ENCODE data around the gene FAM200A. TPM values are rescaled to one million over a fixed set of nuclear protein-coding genes. Genes with fewer than 3 reads are reported as not detected.

The FAM200A gene
- total and polyA plus RNA-seq, 2 of the 8 experiments (the other 6 are each of a cell fraction or from before 2014, with no cell fraction given): 4.3 to 7.5 TPM

DNA sequence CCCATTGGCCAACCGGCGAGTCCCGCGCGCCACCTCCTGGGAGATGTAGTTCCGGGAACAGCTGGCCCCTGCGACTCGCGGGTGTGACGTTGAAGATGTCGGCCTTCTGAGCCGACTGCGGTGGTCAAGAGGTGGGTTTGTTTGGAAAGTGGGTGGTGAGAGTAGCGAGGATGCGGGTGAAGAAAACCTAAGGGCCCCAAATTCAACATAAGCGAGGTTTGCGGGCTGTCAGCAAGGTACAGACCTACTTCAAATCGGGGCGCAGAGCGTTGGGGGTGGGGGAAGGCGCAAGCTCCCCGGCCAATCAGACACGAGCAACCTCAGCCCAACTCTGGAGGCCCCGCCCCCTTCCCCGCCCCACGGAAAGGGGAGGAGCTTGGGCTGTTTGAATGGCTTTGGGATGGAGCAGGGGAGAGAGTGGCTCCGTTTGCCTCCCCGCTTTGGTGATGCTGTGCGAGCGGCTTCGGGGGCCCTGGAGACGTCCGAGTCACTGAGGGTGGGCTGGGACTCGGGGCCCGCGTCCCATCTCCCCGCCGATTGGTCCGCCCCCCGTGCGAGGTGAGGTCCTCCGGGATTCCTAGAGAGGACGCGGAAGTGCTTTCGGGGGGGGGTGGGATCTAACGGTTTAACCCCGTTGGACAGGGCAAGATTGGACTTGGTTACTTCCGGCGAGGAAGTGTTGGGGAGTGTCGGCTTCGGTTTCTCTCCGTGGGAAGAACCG lies 47.2 kb downstream of the FAM200A start, which contains the start of gene ZKSCAN5 (continued):
- TF ChIP-seq EP300 (IDR thresholded peaks at IDR 0.05; ENCODE audit: borderline replicate concordance in 1 of 2, low read depth in 2 of 2, low read length in 2 of 2) (peak in 1 of 2 experiments; percentile 58; a peak in 1 of 3 replicates), EGR1 (IDR thresholded peaks at IDR 0.05; ENCODE audit: borderline replicate concordance, low read depth, low read length) (peak; percentile 97), YY1 (IDR thresholded peaks at IDR 0.05; ENCODE audit: low read depth, low read length) (0 out of 2 replicates have a peak, but pooled peaks have one; percentile 32), SP4 (IDR thresholded peaks at IDR 0.05; ENCODE audit: low read length) (peak; percentile 67; the same call in 1 of the 2 replicates), NRF1 (IDR thresholded peaks at IDR 0.05; ENCODE audit: low read depth, low read length) (no peak), CREB1 (IDR thresholded peaks at IDR 0.05) (peak; percentile 88), FOSL1 (IDR thresholded peaks at IDR 0.05; ENCODE audit: insufficient read depth, low read depth, low read length) (no peak), MAFK (IDR thresholded peaks at IDR 0.05; ENCODE audit: low read depth, low read length) (no peak)
- TF ChIP-seq, protein P1, sequence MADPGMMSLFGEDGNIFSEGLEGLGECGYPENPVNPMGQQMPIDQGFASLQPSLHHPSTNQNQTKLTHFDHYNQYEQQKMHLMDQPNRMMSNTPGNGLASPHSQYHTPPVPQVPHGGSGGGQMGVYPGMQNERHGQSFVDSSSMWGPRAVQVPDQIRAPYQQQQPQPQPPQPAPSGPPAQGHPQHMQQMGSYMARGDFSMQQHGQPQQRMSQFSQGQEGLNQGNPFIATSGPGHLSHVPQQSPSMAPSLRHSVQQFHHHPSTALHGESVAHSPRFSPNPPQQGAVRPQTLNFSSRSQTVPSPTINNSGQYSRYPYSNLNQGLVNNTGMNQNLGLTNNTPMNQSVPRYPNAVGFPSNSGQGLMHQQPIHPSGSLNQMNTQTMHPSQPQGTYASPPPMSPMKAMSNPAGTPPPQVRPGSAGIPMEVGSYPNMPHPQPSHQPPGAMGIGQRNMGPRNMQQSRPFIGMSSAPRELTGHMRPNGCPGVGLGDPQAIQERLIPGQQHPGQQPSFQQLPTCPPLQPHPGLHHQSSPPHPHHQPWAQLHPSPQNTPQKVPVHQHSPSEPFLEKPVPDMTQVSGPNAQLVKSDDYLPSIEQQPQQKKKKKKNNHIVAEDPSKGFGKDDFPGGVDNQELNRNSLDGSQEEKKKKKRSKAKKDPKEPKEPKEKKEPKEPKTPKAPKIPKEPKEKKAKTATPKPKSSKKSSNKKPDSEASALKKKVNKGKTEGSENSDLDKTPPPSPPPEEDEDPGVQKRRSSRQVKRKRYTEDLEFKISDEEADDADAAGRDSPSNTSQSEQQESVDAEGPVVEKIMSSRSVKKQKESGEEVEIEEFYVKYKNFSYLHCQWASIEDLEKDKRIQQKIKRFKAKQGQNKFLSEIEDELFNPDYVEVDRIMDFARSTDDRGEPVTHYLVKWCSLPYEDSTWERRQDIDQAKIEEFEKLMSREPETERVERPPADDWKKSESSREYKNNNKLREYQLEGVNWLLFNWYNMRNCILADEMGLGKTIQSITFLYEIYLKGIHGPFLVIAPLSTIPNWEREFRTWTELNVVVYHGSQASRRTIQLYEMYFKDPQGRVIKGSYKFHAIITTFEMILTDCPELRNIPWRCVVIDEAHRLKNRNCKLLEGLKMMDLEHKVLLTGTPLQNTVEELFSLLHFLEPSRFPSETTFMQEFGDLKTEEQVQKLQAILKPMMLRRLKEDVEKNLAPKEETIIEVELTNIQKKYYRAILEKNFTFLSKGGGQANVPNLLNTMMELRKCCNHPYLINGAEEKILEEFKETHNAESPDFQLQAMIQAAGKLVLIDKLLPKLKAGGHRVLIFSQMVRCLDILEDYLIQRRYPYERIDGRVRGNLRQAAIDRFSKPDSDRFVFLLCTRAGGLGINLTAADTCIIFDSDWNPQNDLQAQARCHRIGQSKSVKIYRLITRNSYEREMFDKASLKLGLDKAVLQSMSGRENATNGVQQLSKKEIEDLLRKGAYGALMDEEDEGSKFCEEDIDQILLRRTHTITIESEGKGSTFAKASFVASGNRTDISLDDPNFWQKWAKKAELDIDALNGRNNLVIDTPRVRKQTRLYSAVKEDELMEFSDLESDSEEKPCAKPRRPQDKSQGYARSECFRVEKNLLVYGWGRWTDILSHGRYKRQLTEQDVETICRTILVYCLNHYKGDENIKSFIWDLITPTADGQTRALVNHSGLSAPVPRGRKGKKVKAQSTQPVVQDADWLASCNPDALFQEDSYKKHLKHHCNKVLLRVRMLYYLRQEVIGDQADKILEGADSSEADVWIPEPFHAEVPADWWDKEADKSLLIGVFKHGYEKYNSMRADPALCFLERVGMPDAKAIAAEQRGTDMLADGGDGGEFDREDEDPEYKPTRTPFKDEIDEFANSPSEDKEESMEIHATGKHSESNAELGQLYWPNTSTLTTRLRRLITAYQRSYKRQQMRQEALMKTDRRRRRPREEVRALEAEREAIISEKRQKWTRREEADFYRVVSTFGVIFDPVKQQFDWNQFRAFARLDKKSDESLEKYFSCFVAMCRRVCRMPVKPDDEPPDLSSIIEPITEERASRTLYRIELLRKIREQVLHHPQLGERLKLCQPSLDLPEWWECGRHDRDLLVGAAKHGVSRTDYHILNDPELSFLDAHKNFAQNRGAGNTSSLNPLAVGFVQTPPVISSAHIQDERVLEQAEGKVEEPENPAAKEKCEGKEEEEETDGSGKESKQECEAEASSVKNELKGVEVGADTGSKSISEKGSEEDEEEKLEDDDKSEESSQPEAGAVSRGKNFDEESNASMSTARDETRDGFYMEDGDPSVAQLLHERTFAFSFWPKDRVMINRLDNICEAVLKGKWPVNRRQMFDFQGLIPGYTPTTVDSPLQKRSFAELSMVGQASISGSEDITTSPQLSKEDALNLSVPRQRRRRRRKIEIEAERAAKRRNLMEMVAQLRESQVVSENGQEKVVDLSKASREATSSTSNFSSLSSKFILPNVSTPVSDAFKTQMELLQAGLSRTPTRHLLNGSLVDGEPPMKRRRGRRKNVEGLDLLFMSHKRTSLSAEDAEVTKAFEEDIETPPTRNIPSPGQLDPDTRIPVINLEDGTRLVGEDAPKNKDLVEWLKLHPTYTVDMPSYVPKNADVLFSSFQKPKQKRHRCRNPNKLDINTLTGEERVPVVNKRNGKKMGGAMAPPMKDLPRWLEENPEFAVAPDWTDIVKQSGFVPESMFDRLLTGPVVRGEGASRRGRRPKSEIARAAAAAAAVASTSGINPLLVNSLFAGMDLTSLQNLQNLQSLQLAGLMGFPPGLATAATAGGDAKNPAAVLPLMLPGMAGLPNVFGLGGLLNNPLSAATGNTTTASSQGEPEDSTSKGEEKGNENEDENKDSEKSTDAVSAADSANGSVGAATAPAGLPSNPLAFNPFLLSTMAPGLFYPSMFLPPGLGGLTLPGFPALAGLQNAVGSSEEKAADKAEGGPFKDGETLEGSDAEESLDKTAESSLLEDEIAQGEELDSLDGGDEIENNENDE (IDR thresholded peaks at IDR 0.05; ENCODE audit: insufficient replicate concordance, low read length): no peak
- TF ChIP-seq, protein P2, sequence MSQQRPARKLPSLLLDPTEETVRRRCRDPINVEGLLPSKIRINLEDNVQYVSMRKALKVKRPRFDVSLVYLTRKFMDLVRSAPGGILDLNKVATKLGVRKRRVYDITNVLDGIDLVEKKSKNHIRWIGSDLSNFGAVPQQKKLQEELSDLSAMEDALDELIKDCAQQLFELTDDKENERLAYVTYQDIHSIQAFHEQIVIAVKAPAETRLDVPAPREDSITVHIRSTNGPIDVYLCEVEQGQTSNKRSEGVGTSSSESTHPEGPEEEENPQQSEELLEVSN (IDR thresholded peaks at IDR 0.05): no peak

All from H1 (cell line).